Measurements from ENCODE around the gene CCDC88C.

CCDC88C gene

GRCh38 chr14:91350483-91350812 lies 67.2 kb downstream of the CCDC88C start:
- DNase-seq (ENCODE audit: low read depth): no peak

- DNase-seq (ENCODE audit: low read depth): no peak
Observed at GRCh38 chr14:91349481-91350074, 68.0 kb downstream of the CCDC88C start.

- no peak for DNase-seq (ENCODE audit: low read depth)
Observed at GRCh38 chr14:91348845-91349465, 68.7 kb downstream of the CCDC88C start.

GRCh38 chr14:91346838-91347173 lies 70.8 kb downstream of the CCDC88C start:
- DNase-seq (ENCODE audit: low read depth): no peak

- no peak for DNase-seq (ENCODE audit: low read depth)
Observed at GRCh38 chr14:91344096-91344495, 73.5 kb downstream of the CCDC88C start.

- no peak for DNase-seq (ENCODE audit: low read depth)
Observed at GRCh38 chr14:91343051-91343450, 74.6 kb downstream of the CCDC88C start.

GRCh38 chr14:91342206-91342760 lies 75.3 kb downstream of the CCDC88C start:
- DNase-seq (ENCODE audit: low read depth): no peak

- DNase-seq (ENCODE audit: low read depth): no peak
Observed at GRCh38 chr14:91341751-91342154, 75.9 kb downstream of the CCDC88C start.

GRCh38 chr14:91341334-91341733 lies 76.3 kb downstream of the CCDC88C start:
- no peak for DNase-seq (ENCODE audit: low read depth)

- no peak for DNase-seq (ENCODE audit: low read depth)
Observed at GRCh38 chr14:91339671-91340369, 77.8 kb downstream of the CCDC88C start.

- DNase-seq (ENCODE audit: low read depth): no peak
Observed at GRCh38 chr14:91339076-91339475, 78.5 kb downstream of the CCDC88C start.

GRCh38 chr14:91338379-91338778 lies 79.2 kb downstream of the CCDC88C start:
- DNase-seq (ENCODE audit: low read depth): no peak

GRCh38 chr14:91337699-91338335 lies 79.8 kb downstream of the CCDC88C start:
- no peak for DNase-seq (ENCODE audit: low read depth)

- DNase-seq (ENCODE audit: low read depth): no peak
Observed at GRCh38 chr14:91336093-91336450, 81.5 kb downstream of the CCDC88C start.

GRCh38 chr14:91335191-91336092 lies 82.2 kb downstream of the CCDC88C start:
- no peak for DNase-seq (ENCODE audit: low read depth)

GRCh38 chr14:91333650-91334039 lies 84.0 kb downstream of the CCDC88C start:
- DNase-seq (ENCODE audit: low read depth): no peak

- DNase-seq (ENCODE audit: low read depth): no peak
Observed at GRCh38 chr14:91332986-91333649, 84.5 kb downstream of the CCDC88C start.

- no peak for DNase-seq (ENCODE audit: low read depth)
Observed at GRCh38 chr14:91332171-91332985, 85.2 kb downstream of the CCDC88C start.

- no peak for DNase-seq (ENCODE audit: low read depth)
Observed at GRCh38 chr14:91331721-91332120, 85.9 kb downstream of the CCDC88C start.

GRCh38 chr14:91330856-91331255 lies 86.8 kb downstream of the CCDC88C start:
- no peak for DNase-seq (ENCODE audit: low read depth)
